ENCODE data around the gene LRRC4B. TPM values are rescaled to one million over a fixed set of nuclear protein-coding genes. Genes with fewer than 3 reads are reported as not detected.

Gene LRRC4B
- total RNA-seq, 2 donors from 2014 or later = 0.26 to 10.5 TPM

DNA sequence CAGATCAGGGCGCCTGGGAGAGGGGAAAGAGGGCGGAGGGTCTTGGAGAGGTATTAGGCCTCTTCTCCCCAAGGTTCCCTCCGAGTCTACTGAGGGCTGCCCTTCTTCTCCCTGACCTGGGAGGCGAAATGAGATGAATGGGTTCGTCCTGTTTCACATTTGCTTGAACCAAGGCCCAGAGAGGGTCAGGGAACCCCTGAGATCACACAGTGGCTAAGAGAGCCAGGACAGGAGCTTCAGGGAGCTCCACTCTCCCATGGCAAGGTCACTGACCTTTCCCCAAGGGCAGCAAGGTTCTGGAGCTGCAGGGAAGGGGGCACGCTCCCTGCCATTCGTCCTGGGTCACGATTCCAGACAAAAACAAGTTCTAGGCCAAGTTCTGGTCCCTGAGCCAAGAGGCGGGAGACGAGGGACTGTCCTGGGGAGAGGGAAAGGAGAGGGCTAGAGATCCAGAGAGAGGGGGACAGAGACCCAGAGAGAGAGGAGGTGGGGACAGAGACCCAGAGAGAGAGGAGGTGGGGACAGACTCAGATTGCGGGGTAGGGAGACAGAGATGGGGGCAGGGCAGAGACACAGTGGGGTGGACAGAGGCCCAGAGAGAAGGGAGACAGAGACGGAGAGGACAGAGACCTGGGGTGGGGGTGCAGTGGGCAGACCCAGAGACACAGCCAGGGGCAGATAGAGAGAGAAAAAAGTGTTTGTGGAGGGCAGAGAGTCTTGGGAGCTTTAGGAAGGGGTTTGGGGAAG lies 55.1 kb downstream of the LRRC4B start:
- H3K36me3 ChIP-seq (replicated peaks in 1 of 2; ENCODE audit: insufficient read depth in 1 of 2, low read depth in 2 of 2) = no peaks in the 10 kb centered on the region
- no peak overlapping the region for H3K4me3 ChIP-seq
- H3K27ac ChIP-seq = no peak overlapping the region
- H3K9me3 ChIP-seq = no peaks in the 10 kb centered on the region
- no peaks in the 10 kb centered on the region for H3K27me3 ChIP-seq
- ATAC-seq (no peak), DNase-seq (no peak)
- TF ChIP-seq, protein P1, sequence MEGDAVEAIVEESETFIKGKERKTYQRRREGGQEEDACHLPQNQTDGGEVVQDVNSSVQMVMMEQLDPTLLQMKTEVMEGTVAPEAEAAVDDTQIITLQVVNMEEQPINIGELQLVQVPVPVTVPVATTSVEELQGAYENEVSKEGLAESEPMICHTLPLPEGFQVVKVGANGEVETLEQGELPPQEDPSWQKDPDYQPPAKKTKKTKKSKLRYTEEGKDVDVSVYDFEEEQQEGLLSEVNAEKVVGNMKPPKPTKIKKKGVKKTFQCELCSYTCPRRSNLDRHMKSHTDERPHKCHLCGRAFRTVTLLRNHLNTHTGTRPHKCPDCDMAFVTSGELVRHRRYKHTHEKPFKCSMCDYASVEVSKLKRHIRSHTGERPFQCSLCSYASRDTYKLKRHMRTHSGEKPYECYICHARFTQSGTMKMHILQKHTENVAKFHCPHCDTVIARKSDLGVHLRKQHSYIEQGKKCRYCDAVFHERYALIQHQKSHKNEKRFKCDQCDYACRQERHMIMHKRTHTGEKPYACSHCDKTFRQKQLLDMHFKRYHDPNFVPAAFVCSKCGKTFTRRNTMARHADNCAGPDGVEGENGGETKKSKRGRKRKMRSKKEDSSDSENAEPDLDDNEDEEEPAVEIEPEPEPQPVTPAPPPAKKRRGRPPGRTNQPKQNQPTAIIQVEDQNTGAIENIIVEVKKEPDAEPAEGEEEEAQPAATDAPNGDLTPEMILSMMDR (IDR thresholded peaks at IDR 0.05) = no peak
- no peak for TF ChIP-seq POLR2A (IDR thresholded peaks at IDR 0.05)
- H3K4me1 ChIP-seq = peaks cover 9% of the 10 kb centered on the region
- intact Hi-C loops (cut with DNase I) = loop anchor here (10.0 kb wide), 1 partner anchor 602 kb away; no protein-coding TSS in a partner anchor
- WGBS, 2 donors = 39 to 54% methylated on average over 12 of the region's 12 CpGs

DNA sequence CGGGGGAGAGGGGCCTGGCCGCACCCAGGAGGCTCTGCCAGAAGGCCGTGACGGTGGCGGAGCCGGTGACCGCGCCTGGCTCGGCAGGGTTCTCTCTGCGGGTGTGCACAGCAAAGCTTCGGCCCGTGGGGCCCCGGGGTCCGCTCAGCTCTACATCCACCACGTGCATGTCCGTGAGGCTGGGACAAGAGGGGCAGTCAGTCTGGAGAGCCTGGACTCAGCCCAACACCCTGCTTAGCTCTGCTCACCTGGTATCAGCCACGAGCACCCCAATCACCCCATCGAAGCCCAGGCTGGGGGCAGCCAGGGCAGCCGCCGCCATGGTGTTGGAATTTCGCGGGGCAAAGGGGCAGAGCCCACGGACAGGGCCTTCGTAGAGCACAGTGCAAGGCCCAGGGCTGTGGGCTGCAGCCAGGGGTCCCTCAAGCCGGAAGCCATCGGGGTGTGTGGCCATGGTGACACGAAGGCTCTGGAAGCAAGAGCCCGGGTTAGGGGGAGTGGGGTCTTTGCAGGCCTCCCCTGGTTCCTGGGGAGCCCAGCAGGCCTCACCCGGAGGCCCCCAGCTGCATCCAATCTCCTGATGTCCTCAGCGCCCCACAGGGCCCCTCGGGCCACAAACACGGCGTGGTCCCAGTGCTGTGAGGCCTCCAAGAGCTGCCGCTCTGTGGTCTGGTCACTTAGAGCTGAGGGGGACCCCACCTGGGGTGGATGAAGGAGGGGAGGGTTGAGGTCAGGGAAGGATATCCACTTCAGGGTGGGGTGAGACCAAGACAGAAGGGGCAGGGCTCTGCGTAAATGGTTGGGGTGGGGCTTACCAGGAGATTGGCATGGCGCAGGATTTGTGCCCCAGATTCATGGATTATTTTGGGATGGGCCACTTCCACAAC lies 55.9 kb downstream of the LRRC4B start:
- no peak for ATAC-seq
- Histone ChIP-seq H3K27ac (no peak overlapping the region), H3K9me3 (no peaks in the 10 kb centered on the region), H3K36me3 (replicated peaks in 1 of 2; ENCODE audit: insufficient read depth in 1 of 2, low read depth in 2 of 2) (no peaks in the 10 kb centered on the region), H3K4me3 (no peak overlapping the region), H3K27me3 (no peaks in the 10 kb centered on the region), H3K4me1 (peaks cover 9% of the 10 kb centered on the region)
- intact Hi-C loops (cut with DNase I) = loop anchor here (10.0 kb wide), 1 partner anchor 602 kb away; no protein-coding TSS in a partner anchor
- TF ChIP-seq, protein P1 (IDR thresholded peaks at IDR 0.05) = no peak
- TF ChIP-seq POLR2A (IDR thresholded peaks at IDR 0.05) = no peak
- DNase-seq = peak in 1 of 4 donors; percentile 31
- WGBS, 2 donors = 85 to 90% methylated on average over 8 to 35 of the region's 36 CpGs

DNA sequence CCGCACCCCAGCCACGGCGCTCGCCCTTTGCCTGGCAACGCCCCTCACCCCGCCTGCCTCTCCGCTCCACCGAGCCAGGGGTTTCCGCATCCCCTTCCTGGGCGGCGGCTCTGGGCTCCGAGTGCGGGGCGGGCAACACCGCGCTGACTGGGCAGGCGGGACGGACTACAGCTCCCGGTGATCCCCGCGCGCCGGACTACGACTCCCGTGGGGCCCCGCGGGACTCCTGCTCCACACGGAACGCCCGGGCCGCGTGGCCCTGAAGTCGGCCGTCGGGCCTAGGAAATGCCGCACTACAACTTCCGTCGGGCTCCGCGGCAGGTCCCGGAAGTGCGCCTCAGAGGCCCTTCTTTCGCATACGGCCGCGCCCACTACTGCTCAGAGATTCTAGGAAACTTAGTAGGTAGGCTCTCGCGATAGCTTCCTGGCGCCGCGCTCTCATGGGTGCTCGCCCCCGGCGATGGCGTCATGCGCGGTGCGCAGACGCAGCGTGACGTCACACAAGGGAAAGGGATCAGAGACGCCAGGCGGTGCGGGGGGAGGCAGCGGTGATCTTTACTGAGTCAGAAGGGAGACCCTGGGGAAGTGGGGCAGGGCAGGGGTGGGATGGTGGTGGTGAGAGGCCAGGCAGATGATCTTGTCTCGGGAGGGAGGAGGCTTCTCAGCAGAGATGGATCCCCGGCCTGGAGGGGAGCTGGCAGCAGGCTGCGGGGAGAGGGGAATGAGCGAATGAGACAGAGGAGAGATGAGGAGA lies 57.0 kb downstream of the LRRC4B start, which contains the start of gene JOSD2:
Gene JOSD2 (minus strand): TSS at position 123 of the 754 bp plus-strand sequence. CDS start 760 bp downstream, outside the sequence.
- DNase-seq (peak; percentile 96 to 99 (median 98)), ATAC-seq (peak; percentile 95)
- H3K36me3 ChIP-seq (replicated peaks in 1 of 2; ENCODE audit: insufficient read depth in 1 of 2, low read depth in 2 of 2) = no peaks in the 10 kb centered on the region
- intact Hi-C loops (cut with DNase I) = loop anchor here (10.0 kb wide), 1 partner anchor 604 kb away; no protein-coding TSS in a partner anchor
- H3K27ac ChIP-seq = peak within 1 kb of the TSS in 3 of 4 donors; percentile 34 to 56 (median 53)
- H3K4me3 ChIP-seq = peak within 1 kb of the TSS; percentile 41 to 87
- H3K9me3 ChIP-seq = no peaks in the 10 kb centered on the region
- no peaks in the 10 kb centered on the region for H3K27me3 ChIP-seq
- 1 to 2% methylated on average over 24 to 68 of the region's 69 CpGs for WGBS, 2 donors
- peaks cover 9% of the 10 kb centered on the region for H3K4me1 ChIP-seq
- TF ChIP-seq POLR2A (IDR thresholded peaks at IDR 0.05) = peak; percentile 5 to 63 (median 60)
- TF ChIP-seq, protein P1 (IDR thresholded peaks at IDR 0.05) = peak in 3 of 7 experiments; percentile 6 to 27 (median 12)

DNA sequence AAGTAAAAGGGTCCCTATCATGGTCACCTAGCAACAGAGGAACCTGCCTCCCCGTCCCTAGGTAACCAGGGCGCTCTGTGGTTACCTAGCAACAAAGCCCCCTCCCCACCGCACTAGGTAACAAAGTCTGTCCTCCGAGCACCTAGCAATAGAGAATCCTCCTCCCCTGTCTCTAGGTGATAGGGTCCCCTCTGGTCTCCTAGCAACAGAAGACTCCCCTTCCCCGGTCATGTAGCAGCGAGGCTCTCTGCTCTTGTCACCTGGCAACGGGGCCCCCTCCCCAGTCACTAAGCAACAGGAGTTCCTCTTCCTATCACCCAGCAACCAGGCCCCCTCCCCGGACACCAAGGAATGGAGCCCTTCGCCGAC lies 57.6 kb downstream of the LRRC4B start:
- H3K36me3 ChIP-seq (replicated peaks in 1 of 2; ENCODE audit: insufficient read depth in 1 of 2, low read depth in 2 of 2) = no peaks in the 10 kb centered on the region
- H3K4me3 ChIP-seq = peak overlapping the region; percentile 41 to 87
- ATAC-seq (no peak), DNase-seq (no peak)
- 4 to 13% methylated on average over 3 to 10 of the region's 10 CpGs for WGBS, 2 donors
- no peaks in the 10 kb centered on the region for H3K9me3 ChIP-seq
- no peaks in the 10 kb centered on the region for H3K27me3 ChIP-seq
- peak overlapping the region in 3 of 4 donors; percentile 34 to 56 (median 53) for H3K27ac ChIP-seq
- H3K4me1 ChIP-seq = peaks cover 9% of the 10 kb centered on the region
- TF ChIP-seq, protein P1 (IDR thresholded peaks at IDR 0.05) = no peak
- intact Hi-C loops (cut with DNase I) = loop anchor here (10.0 kb wide), 1 partner anchor 604 kb away; no protein-coding TSS in a partner anchor
